CD4-positive, alpha-beta T cell treated with Interleukin-10 for 1 hour (primary cell): ENCODE results near the gene PPP2R2B.
A peak's percentile ranks its signal among the peaks of the same experiment; 100 is the strongest.

Experiments
- DNase-seq: peaks from one replicate; pipeline ENCODE4 v3.0.0-alpha.2; 2020

The PPP2R2B gene

GRCh38 chr5:146533260-146533857 lies 345.2 kb downstream of the PPP2R2B start:
- peak; percentile 75 for DNase-seq
